Measurements from ENCODE around the gene SELP. TPM values are rescaled to one million over a fixed set of nuclear protein-coding genes. Genes with fewer than 3 reads are reported as not detected.
A peak's percentile ranks its signal among the peaks of the same experiment; 100 is the strongest.

The SELP gene
- total RNA-seq, 2 donors from 2014 or later = not detected

GRCh38 chr1:169557131-169557530, 72.8 kb downstream of the SELP start:
- H3K27me3 Mint-ChIP-seq (ENCODE audit: insufficient read depth) = peaks cover 5% of the 10 kb centered on the region
- H3K4me3 Mint-ChIP-seq = no peak overlapping the region
- peaks cover 26% of the 10 kb centered on the region for H3K4me1 Mint-ChIP-seq
- Histone ChIP-seq H3K9ac (ENCODE audit: extremely low read depth, low read length, poor library complexity, severe bottlenecking) (no peak overlapping the region), H3K27me3 (ENCODE audit: control insufficient read depth, insufficient read depth, low read length, poor library complexity, severe bottlenecking) (no peaks in the 10 kb centered on the region), H3K4me3 (ENCODE audit: low read length) (no peak overlapping the region), H3K4me1 (ENCODE audit: control insufficient read depth, insufficient read depth, low read length) (peaks cover 5% of the 10 kb centered on the region), H3K9me3 (ENCODE audit: control insufficient read depth, low read length) (no peaks in the 10 kb centered on the region), H3K36me3 (ENCODE audit: control insufficient read depth, insufficient read depth, low read length) (no peaks in the 10 kb centered on the region), H3K27ac (ENCODE audit: low read depth, low read length) (no peak overlapping the region)
- 71 to 89% methylated on average over 4 to 5 of the region's 5 CpGs for WGBS, 2 experiments (ENCODE audit: insufficient coverage in 1 of 2, insufficient read length in 1 of 2)
- H3K27ac Mint-ChIP-seq = no peak overlapping the region
- DNase-seq = no peak
- no peaks in the 10 kb centered on the region for H3K9me3 Mint-ChIP-seq
- TF ChIP-seq CTCF (conservative IDR thresholded peaks at IDR 0.05) = no peak
- no peaks in the 10 kb centered on the region for H3K36me3 Mint-ChIP-seq (ENCODE audit: low read depth)

GRCh38 chr1:169550294-169550693, 79.6 kb downstream of the SELP start:
- Histone ChIP-seq H3K27me3 (ENCODE audit: control insufficient read depth, insufficient read depth, low read length, poor library complexity, severe bottlenecking) (no peaks in the 10 kb centered on the region), H3K27ac (ENCODE audit: low read depth, low read length) (no peak overlapping the region), H3K4me3 (ENCODE audit: low read length) (no peak overlapping the region), H3K9me3 (ENCODE audit: control insufficient read depth, low read length) (no peaks in the 10 kb centered on the region), H3K4me1 (ENCODE audit: control insufficient read depth, insufficient read depth, low read length) (peaks cover 4% of the 10 kb centered on the region), H3K36me3 (ENCODE audit: control insufficient read depth, insufficient read depth, low read length) (no peaks in the 10 kb centered on the region), H3K9ac (ENCODE audit: extremely low read depth, low read length, poor library complexity, severe bottlenecking) (no peak overlapping the region)
- Mint-ChIP-seq H3K27ac (no peak overlapping the region), H3K4me3 (no peak overlapping the region), H3K9me3 (no peaks in the 10 kb centered on the region), H3K36me3 (ENCODE audit: low read depth) (no peaks in the 10 kb centered on the region), H3K27me3 (ENCODE audit: insufficient read depth) (no peaks in the 10 kb centered on the region), H3K4me1 (peaks cover 13% of the 10 kb centered on the region)
- WGBS, 2 experiments (ENCODE audit: insufficient coverage in 1 of 2, insufficient read length in 1 of 2) = 55 to 71% methylated on average over 2 of the region's 4 CpGs
- peak; percentile 55 for DNase-seq
- TF ChIP-seq CTCF (conservative IDR thresholded peaks at IDR 0.05) = peak; percentile 73

GRCh38 chr1:169548282-169548681, 81.6 kb downstream of the SELP start:
- peaks cover 4% of the 10 kb centered on the region for H3K4me1 ChIP-seq (ENCODE audit: control insufficient read depth, insufficient read depth, low read length)
- Mint-ChIP-seq H3K27me3 (ENCODE audit: insufficient read depth) (no peaks in the 10 kb centered on the region), H3K4me1 (peaks cover 13% of the 10 kb centered on the region), H3K27ac (no peak overlapping the region), H3K9me3 (no peaks in the 10 kb centered on the region), H3K36me3 (ENCODE audit: low read depth) (no peaks in the 10 kb centered on the region), H3K4me3 (no peak overlapping the region)
- no peak overlapping the region for H3K4me3 ChIP-seq (ENCODE audit: low read length)
- H3K36me3 ChIP-seq (ENCODE audit: control insufficient read depth, insufficient read depth, low read length) = no peaks in the 10 kb centered on the region
- no peak for DNase-seq
- 87 to 91% methylated on average over 2 of the region's 2 CpGs for WGBS, 2 experiments (ENCODE audit: insufficient coverage in 1 of 2, insufficient read length in 1 of 2)
- H3K9me3 ChIP-seq (ENCODE audit: control insufficient read depth, low read length) = no peaks in the 10 kb centered on the region
- TF ChIP-seq CTCF (conservative IDR thresholded peaks at IDR 0.05) = no peak
- H3K27me3 ChIP-seq (ENCODE audit: control insufficient read depth, insufficient read depth, low read length, poor library complexity, severe bottlenecking) = no peaks in the 10 kb centered on the region
- H3K9ac ChIP-seq (ENCODE audit: extremely low read depth, low read length, poor library complexity, severe bottlenecking) = no peak overlapping the region
- no peak overlapping the region for H3K27ac ChIP-seq (ENCODE audit: low read depth, low read length)

Data from endodermal cell (in vitro differentiated cells).